HepG2 (cell line): Measurements from ENCODE around the gene NSMCE1. TPM values are rescaled to one million over a fixed set of nuclear protein-coding genes. Genes with fewer than 3 reads are reported as not detected.

Experiments
- AKAP8 ChIP-seq: sonication (generic); formaldehyde crosslinking; IDR thresholded peaks from 2 replicates; pipeline ENCODE4 v1.5.1; 2020; ENCODE audit warnings: mild to moderate bottlenecking, missing genetic modification reagents
- CREBL2 ChIP-seq: sonication (generic); formaldehyde crosslinking; IDR thresholded peaks from 2 replicates; pipeline ENCODE4 v1.8.1; 2023; ENCODE audit warnings: missing genetic modification reagents, mild to moderate bottlenecking, borderline replicate concordance
- ESRRA ChIP-seq: sonication (generic); formaldehyde crosslinking; IDR thresholded peaks from 2 replicates; pipeline ENCODE4 v1.5.1; 2020; ENCODE audit warnings: mild to moderate bottlenecking, low read depth, missing genetic modification reagents
- GABPB1 ChIP-seq: IDR thresholded peaks from 2 replicates; pipeline ENCODE4 v1.6.1; 2016; ENCODE audit warnings: mild to moderate bottlenecking, missing genetic modification reagents, moderate library complexity, missing compliant biosample characterization
- GZF1 ChIP-seq: sonication (generic); formaldehyde crosslinking; IDR thresholded peaks from 2 replicates; pipeline ENCODE4 v1.5.1; 2020; ENCODE audit warnings: mild to moderate bottlenecking, missing genetic modification reagents
- HDAC1 ChIP-seq: sonication (generic); formaldehyde crosslinking; IDR thresholded peaks from 2 replicates; pipeline ENCODE4 v1.5.1; 2020; ENCODE audit warnings: mild to moderate bottlenecking, missing genetic modification reagents
- KDM4B ChIP-seq: sonication (generic); formaldehyde crosslinking; IDR thresholded peaks from 2 replicates; pipeline ENCODE4 v1.4.0; 2020; ENCODE audit warnings: missing genetic modification reagents
- MTF1 ChIP-seq: sonication (generic); formaldehyde crosslinking; IDR thresholded peaks from 2 replicates; pipeline ENCODE4 v1.5.0; 2020; ENCODE audit warnings: missing genetic modification reagents
- MTF2 ChIP-seq: sonication (generic); formaldehyde crosslinking; IDR thresholded peaks from 2 replicates; pipeline ENCODE4 v1.5.0; 2020; ENCODE audit warnings: missing genetic modification reagents, borderline replicate concordance
- MZF1 ChIP-seq: sonication (generic); formaldehyde crosslinking; IDR thresholded peaks from 2 replicates; pipeline ENCODE4 v1.8.1; 2023; ENCODE audit warnings: mild to moderate bottlenecking, missing genetic modification reagents, borderline replicate concordance
- NR2C2 ChIP-seq: sonication (generic); formaldehyde crosslinking; IDR thresholded peaks from 2 replicates; pipeline ENCODE4 v1.4.0; 2020; ENCODE audit warnings: missing genetic modification reagents, mild to moderate bottlenecking, moderate library complexity, borderline replicate concordance
- NR2F1 ChIP-seq, 2 experiments: fragments of 450-650 bp in 1 of 2; formaldehyde crosslinking in 1 of 2; IDR thresholded peaks; 2 replicates each; pipeline versions ENCODE4 v1.5.0 to v1.6.1; 2016 to 2020; ENCODE audit warnings: mild to moderate bottlenecking in 1 of 2, missing compliant biosample characterization in 1 of 2, missing genetic modification reagents in 1 of 2, moderate library complexity in 1 of 2
- NR2F6 ChIP-seq, 2 experiments: IDR thresholded peaks; 2 replicates each; pipeline ENCODE4 v1.6.1; 2016; ENCODE audit warnings: antibody characterized with exemption in 1 of 2, mild to moderate bottlenecking in 1 of 2
- PAXIP1 ChIP-seq: sonication (generic); formaldehyde crosslinking; conservative IDR thresholded peaks from 2 replicates; pipeline ENCODE4 v1.4.0; 2020; ENCODE audit warnings: mild to moderate bottlenecking, missing genetic modification reagents, moderate library complexity
- PHB2 ChIP-seq: fragments of 450-650 bp; IDR thresholded peaks from 2 replicates; pipeline ENCODE4 v1.6.1; 2018; ENCODE audit not compliant: partially characterized antibody
- SALL1 ChIP-seq: sonication (generic); formaldehyde crosslinking; IDR thresholded peaks from 2 replicates; pipeline ENCODE4 v1.8.0; 2022; ENCODE audit warnings: mild to moderate bottlenecking, missing genetic modification reagents
- SAP130 ChIP-seq: IDR thresholded peaks from 2 replicates; pipeline ENCODE4 v1.6.1; 2016; ENCODE audit warnings: low read depth
- SCMH1 ChIP-seq: sonication (generic); formaldehyde crosslinking; IDR thresholded peaks from 2 replicates; pipeline ENCODE4 v1.9.0; 2021; ENCODE audit warnings: missing genetic modification reagents, mild to moderate bottlenecking, borderline replicate concordance
- SOX5 ChIP-seq: IDR thresholded peaks from 2 replicates; pipeline ENCODE4 v1.6.1; 2016; ENCODE audit warnings: borderline replicate concordance
- ZBTB7A ChIP-seq: sonication (generic); formaldehyde crosslinking; IDR thresholded peaks from 2 replicates; pipeline ENCODE4 v1.8.0; 2022; ENCODE audit warnings: mild to moderate bottlenecking, missing genetic modification reagents
- ZFP1 ChIP-seq: IDR thresholded peaks from 2 replicates; pipeline ENCODE4 v1.6.1; 2016
- ZKSCAN1 ChIP-seq: fragments of 150-350 bp; IDR thresholded peaks from 2 replicates; pipeline ENCODE4 v1.6.1; 2014; ENCODE audit warnings: low read length
- ZNF788 ChIP-seq: sonication (generic); formaldehyde crosslinking; IDR thresholded peaks from 2 replicates; pipeline ENCODE4 v1.5.0; 2020; ENCODE audit warnings: mild to moderate bottlenecking, missing genetic modification reagents, borderline replicate concordance
- polyA plus RNA-seq, 8 experiments: library from polyadenylated mRNA; depleted of rRNA in 3 of 8; stranded (reverse) in 7 of 8; unstranded in 1 of 8; fragments of >200 nt; fragmentation: Illumina TruSeq in 4 of 8; extraction: Trizol in 4 of 8; gene quantifications; 2 replicates each; pipeline versions ENCODE4 v1.2.1 to v1.2.3, GENCODE V29; 2011 to 2016; ENCODE audit warnings: low read depth in 4 of 8, missing spikeins in 1 of 8, mixed read lengths in 1 of 8; ENCODE audit not compliant: insufficient read depth in 1 of 8
- total RNA-seq, 5 experiments: library from RNA; depleted of rRNA; stranded (reverse); fragments of >200 nt; fragmentation: Illumina TruSeq; extraction: Trizol; gene quantifications; 2 replicates each; pipeline ENCODE4 v1.2.3, GENCODE V29; 2016; ENCODE audit warnings: low read depth in 1 of 5
- TF ChIP-seq, protein P1 (sequence below): sonication (generic); formaldehyde crosslinking; IDR thresholded peaks from 2 replicates; pipeline ENCODE4 v1.8.1; 2023; ENCODE audit warnings: mild to moderate bottlenecking, missing genetic modification reagents, borderline replicate concordance

NSMCE1 gene
- total and polyA plus RNA-seq, 2 of the 13 experiments (the other 11 are each of a cell fraction or from before 2014, with no cell fraction given) = 42.7 to 52.9 TPM

- TF ChIP-seq SOX5 (CRISPR knock-in tag) = 0 out of 2 replicates have a peak, but pooled peaks have one; percentile 25
- no peak for TF ChIP-seq KDM4B (CRISPR knock-in tag)
- no peak for TF ChIP-seq CREBL2 (CRISPR knock-in tag)
- no peak for TF ChIP-seq PHB2
- TF ChIP-seq PAXIP1 = peak; percentile 32; the same call in 1 of the 2 replicates
- peak; percentile 51; the same call in 1 of the 2 replicates for TF ChIP-seq SAP130 (CRISPR knock-in tag)
- peak; percentile 49; the same call in 1 of the 2 replicates for TF ChIP-seq SALL1 (CRISPR knock-in tag)
- TF ChIP-seq, protein P1, sequence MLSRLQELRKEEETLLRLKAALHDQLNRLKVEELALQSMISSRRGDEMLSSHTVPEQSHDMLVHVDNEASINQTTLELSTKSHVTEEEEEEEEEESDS (CRISPR knock-in tag) = no peak
- peak in 1 of 2 experiments; percentile 64; a peak in 1 of 4 replicates for TF ChIP-seq NR2F1 (CRISPR knock-in tag; IDR thresholded peaks at IDR 0.05)
- TF ChIP-seq MTF2 = no peak
- peak; percentile 42; the same call in 1 of the 2 replicates for TF ChIP-seq ZBTB7A
- peak; percentile 60; the same call in 1 of the 2 replicates for TF ChIP-seq GABPB1 (CRISPR knock-in tag)
- no peak for TF ChIP-seq MZF1
- TF ChIP-seq AKAP8 (CRISPR knock-in tag) = no peak
- no peak for TF ChIP-seq ZFP1 (CRISPR knock-in tag)
- TF ChIP-seq ZNF788 = no peak
- TF ChIP-seq GZF1 = no peak
- peak; percentile 45 for TF ChIP-seq HDAC1 (CRISPR knock-in tag)
- TF ChIP-seq SCMH1 (CRISPR knock-in tag) = no peak
- TF ChIP-seq NR2C2 = peak; percentile 67
- no peak for TF ChIP-seq MTF1 (CRISPR knock-in tag)
- TF ChIP-seq ZKSCAN1 = peak; percentile 91
- 0 out of 2 replicates have a peak, but pooled peaks have one; percentile 27 for TF ChIP-seq ESRRA (CRISPR knock-in tag)
- peak; percentile 82 for TF ChIP-seq NR2F6 (IDR thresholded peaks at IDR 0.05)
- TF ChIP-seq NR2F6 (CRISPR knock-in tag; IDR thresholded peaks at IDR 0.05) = peak; percentile 77
Observed at GRCh38 chr16:27311897-27312303, 43.3 kb upstream of the NSMCE1 start (continued).
